Suprapubic skin (tissue), 3 donors: ENCODE data around the gene ATXN7.

Experiments
- CTCF ChIP-seq, 2 donors: fragments of 200-600 bp in 1 of 2; fragments of 450-650 bp in 1 of 2; sonication (generic) in 1 of 2; IDR thresholded peaks; one replicate each; pipeline ENCODE4 v1.5.1; 2016 to 2019; ENCODE audit warnings: antibody characterized with exemption in 2 of 2, mild to moderate bottlenecking in 1 of 2, moderate library complexity in 1 of 2
- POLR2A ChIP-seq, 2 donors: fragments of 450-650 bp; IDR thresholded peaks; one replicate each; pipeline ENCODE4 v1.6.1; 2017; ENCODE audit warnings: antibody characterized with exemption in 2 of 2, mild to moderate bottlenecking in 2 of 2, moderate library complexity in 2 of 2

- TF ChIP-seq CTCF (IDR thresholded peaks at IDR 0.05) (no peak), POLR2A (IDR thresholded peaks at IDR 0.05) (no peak)
Measured at GRCh38 chr3:63849175-63849574, 14.5 kb upstream of the ATXN7 start.
